GM23248 (cell line): ENCODE data around the gene SS18.

Experiments used
- EZH2 ChIP-seq: fragments of 200-600 bp; sonication (generic); IDR thresholded peaks from 2 replicates; pipeline ENCODE4 v1.6.1; 2018; ENCODE audit warnings: antibody characterized with exemption, mild to moderate bottlenecking; ENCODE audit not compliant: insufficient read depth, poor library complexity, severe bottlenecking
- EZH2phosphoT487 ChIP-seq: fragments of 200-600 bp; sonication (generic); IDR thresholded peaks from 2 replicates; pipeline ENCODE4 v1.6.1; 2018; ENCODE audit warnings: antibody characterized with exemption, moderate library complexity, mild to moderate bottlenecking, low read depth; ENCODE audit not compliant: insufficient read depth

DNA sequence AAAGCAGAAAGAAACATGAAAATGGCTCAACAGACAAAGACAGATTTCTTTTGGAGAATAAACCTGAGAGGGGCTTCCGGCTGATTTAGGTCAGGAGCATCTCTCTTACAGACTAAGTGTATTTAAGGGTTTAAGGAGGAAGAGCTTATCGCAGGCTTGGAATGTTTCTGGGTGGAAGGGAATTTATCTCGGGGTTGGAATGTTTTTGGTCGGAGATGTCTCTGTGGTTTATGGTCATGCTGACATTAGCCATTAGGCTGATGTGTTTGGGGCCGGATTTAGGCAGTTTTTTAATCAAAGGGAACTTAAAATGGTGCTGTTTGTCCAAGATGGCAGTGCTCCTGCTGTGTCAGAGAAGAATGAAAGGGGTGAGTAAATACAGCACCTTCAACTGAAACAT, 28.8 kb upstream of the SS18 start:
- TF ChIP-seq EZH2 (no peak), EZH2phosphoT487 (no peak)
